ENCODE data around the gene RPH3AL.

Gene RPH3AL

DNA sequence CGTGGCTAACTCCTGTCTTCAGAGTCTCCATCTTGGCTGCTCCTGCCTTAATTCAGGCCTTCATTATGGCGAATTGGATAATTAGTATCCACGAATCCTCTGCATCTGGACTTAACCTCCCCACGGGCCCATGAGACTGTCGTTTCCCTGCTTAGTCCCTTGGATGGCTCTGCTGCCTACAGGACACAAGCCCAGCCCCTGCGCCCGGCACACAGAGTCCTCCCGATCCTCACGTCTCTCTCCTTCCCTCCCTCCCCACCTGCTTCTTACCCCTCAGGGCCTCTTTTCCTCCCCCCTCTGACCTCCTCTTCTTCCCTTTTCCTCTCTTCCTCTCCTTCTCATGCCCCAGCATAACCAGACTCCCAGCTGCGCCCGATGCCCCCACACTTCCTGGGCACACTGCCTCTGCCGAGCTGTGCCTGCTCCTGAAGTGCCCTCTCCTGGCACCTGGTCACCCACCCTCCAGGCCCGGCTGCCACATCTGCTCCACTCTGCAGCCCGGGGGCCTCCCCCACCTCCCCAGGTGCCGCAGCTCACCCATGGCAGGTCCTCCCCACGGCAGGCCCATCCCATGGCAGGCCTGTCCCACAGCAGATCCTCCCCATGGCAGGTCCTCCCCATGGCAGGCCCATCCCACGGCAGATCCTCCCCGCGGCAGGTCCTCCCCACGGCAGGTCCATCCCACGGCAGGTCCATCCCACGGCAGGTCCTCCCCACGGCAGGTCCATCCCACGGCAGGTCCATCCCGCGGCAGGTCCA lies 45.9 kb downstream of the RPH3AL start:
- TF ChIP-seq ISL1 (CRISPR knock-in tag; IDR thresholded peaks at IDR 0.05) (no peak), SNAI2 (CRISPR knock-in tag; IDR thresholded peaks at IDR 0.05) (no peak), TCF4 (CRISPR knock-in tag; IDR thresholded peaks at IDR 0.05; ENCODE audit: borderline replicate concordance) (no peak), ZNF565 (CRISPR knock-in tag; conservative IDR thresholded peaks at IDR 0.05; ENCODE audit: low read depth) (no peak), ZNF8 (CRISPR knock-in tag; IDR thresholded peaks at IDR 0.05) (no peak), GLIS3 (CRISPR knock-in tag; IDR thresholded peaks at IDR 0.05) (no peak), OSR1 (CRISPR knock-in tag; IDR thresholded peaks at IDR 0.05) (no peak), BACH2 (CRISPR knock-in tag; IDR thresholded peaks at IDR 0.05; ENCODE audit: borderline replicate concordance) (no peak), ZNF70 (CRISPR knock-in tag; IDR thresholded peaks at IDR 0.05) (no peak), ZC3H10 (CRISPR knock-in tag; IDR thresholded peaks at IDR 0.05) (no peak), TOX (CRISPR knock-in tag; IDR thresholded peaks at IDR 0.05; ENCODE audit: borderline replicate concordance) (no peak), PPARA (CRISPR knock-in tag; IDR thresholded peaks at IDR 0.05; ENCODE audit: borderline replicate concordance) (no peak), RARB (CRISPR knock-in tag; IDR thresholded peaks at IDR 0.05) (no peak), ZFP3 (CRISPR knock-in tag; IDR thresholded peaks at IDR 0.05) (no peak), CSDC2 (CRISPR knock-in tag; IDR thresholded peaks at IDR 0.05) (no peak), ARNTL (CRISPR knock-in tag; IDR thresholded peaks at IDR 0.05; ENCODE audit: borderline replicate concordance, low read depth) (no peak), ZFP30 (CRISPR knock-in tag; IDR thresholded peaks at IDR 0.05) (no peak)
- TF ChIP-seq, protein P1, sequence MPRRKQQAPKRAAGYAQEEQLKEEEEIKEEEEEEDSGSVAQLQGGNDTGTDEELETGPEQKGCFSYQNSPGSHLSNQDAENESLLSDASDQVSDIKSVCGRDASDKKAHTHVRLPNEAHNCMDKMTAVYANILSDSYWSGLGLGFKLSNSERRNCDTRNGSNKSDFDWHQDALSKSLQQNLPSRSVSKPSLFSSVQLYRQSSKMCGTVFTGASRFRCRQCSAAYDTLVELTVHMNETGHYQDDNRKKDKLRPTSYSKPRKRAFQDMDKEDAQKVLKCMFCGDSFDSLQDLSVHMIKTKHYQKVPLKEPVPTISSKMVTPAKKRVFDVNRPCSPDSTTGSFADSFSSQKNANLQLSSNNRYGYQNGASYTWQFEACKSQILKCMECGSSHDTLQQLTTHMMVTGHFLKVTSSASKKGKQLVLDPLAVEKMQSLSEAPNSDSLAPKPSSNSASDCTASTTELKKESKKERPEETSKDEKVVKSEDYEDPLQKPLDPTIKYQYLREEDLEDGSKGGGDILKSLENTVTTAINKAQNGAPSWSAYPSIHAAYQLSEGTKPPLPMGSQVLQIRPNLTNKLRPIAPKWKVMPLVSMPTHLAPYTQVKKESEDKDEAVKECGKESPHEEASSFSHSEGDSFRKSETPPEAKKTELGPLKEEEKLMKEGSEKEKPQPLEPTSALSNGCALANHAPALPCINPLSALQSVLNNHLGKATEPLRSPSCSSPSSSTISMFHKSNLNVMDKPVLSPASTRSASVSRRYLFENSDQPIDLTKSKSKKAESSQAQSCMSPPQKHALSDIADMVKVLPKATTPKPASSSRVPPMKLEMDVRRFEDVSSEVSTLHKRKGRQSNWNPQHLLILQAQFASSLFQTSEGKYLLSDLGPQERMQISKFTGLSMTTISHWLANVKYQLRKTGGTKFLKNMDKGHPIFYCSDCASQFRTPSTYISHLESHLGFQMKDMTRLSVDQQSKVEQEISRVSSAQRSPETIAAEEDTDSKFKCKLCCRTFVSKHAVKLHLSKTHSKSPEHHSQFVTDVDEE (CRISPR knock-in tag; IDR thresholded peaks at IDR 0.05): no peak
- TF ChIP-seq, protein P2, sequence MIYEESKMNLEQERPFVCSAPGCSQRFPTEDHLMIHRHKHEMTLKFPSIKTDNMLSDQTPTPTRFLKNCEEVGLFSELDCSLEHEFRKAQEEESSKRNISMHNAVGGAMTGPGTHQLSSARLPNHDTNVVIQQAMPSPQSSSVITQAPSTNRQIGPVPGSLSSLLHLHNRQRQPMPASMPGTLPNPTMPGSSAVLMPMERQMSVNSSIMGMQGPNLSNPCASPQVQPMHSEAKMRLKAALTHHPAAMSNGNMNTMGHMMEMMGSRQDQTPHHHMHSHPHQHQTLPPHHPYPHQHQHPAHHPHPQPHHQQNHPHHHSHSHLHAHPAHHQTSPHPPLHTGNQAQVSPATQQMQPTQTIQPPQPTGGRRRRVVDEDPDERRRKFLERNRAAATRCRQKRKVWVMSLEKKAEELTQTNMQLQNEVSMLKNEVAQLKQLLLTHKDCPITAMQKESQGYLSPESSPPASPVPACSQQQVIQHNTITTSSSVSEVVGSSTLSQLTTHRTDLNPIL (CRISPR knock-in tag; IDR thresholded peaks at IDR 0.05; ENCODE audit: low read depth): no peak
- TF ChIP-seq, protein P3, sequence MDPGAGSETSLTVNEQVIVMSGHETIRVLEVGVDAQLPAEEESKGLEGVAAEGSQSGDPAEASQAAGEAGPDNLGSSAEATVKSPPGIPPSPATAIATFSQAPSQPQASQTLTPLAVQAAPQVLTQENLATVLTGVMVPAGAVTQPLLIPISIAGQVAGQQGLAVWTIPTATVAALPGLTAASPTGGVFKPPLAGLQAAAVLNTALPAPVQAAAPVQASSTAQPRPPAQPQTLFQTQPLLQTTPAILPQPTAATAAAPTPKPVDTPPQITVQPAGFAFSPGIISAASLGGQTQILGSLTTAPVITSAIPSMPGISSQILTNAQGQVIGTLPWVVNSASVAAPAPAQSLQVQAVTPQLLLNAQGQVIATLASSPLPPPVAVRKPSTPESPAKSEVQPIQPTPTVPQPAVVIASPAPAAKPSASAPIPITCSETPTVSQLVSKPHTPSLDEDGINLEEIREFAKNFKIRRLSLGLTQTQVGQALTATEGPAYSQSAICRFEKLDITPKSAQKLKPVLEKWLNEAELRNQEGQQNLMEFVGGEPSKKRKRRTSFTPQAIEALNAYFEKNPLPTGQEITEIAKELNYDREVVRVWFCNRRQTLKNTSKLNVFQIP (CRISPR knock-in tag; IDR thresholded peaks at IDR 0.05; ENCODE audit: borderline replicate concordance, low read depth): no peak
- ATAC-seq: no peak

DNA sequence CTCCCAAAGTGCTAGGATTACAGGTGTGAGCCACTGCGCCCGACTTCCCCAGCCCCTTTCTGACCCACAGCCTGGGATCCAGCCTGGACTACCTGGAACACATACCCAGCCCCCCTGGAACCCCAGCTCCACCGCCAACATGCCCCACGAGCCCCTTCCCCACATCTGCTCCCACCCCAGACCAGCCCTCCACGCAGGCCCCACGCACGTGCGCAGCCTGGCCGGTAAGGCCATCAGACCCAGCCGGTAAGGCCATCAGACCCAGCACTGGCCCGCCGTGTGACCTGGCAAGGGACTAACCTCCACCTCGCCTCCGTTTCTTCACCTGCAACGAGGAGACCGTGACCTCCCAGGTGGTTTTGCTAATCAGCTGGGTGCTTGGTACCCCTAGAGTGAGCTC lies 46.5 kb downstream of the RPH3AL start:
- no peak for TF ChIP-seq GLIS3 (CRISPR knock-in tag; IDR thresholded peaks at IDR 0.05)
- no peak for TF ChIP-seq ZNF565 (CRISPR knock-in tag; conservative IDR thresholded peaks at IDR 0.05; ENCODE audit: low read depth)
- no peak for TF ChIP-seq BACH2 (CRISPR knock-in tag; IDR thresholded peaks at IDR 0.05; ENCODE audit: borderline replicate concordance)
- TF ChIP-seq ISL1 (CRISPR knock-in tag; IDR thresholded peaks at IDR 0.05): no peak
- no peak for TF ChIP-seq ZNF70 (CRISPR knock-in tag; IDR thresholded peaks at IDR 0.05)
- TF ChIP-seq ESRRG (CRISPR knock-in tag; IDR thresholded peaks at IDR 0.05): no peak
- TF ChIP-seq, protein P4, sequence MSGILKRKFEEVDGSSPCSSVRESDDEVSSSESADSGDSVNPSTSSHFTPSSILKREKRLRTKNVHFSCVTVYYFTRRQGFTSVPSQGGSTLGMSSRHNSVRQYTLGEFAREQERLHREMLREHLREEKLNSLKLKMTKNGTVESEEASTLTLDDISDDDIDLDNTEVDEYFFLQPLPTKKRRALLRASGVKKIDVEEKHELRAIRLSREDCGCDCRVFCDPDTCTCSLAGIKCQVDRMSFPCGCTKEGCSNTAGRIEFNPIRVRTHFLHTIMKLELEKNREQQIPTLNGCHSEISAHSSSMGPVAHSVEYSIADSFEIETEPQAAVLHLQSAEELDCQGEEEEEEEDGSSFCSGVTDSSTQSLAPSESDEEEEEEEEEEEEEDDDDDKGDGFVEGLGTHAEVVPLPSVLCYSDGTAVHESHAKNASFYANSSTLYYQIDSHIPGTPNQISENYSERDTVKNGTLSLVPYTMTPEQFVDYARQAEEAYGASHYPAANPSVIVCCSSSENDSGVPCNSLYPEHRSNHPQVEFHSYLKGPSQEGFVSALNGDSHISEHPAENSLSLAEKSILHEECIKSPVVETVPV (CRISPR knock-in tag; IDR thresholded peaks at IDR 0.05): no peak
- TF ChIP-seq OSR1 (CRISPR knock-in tag; IDR thresholded peaks at IDR 0.05): no peak
- TF ChIP-seq, protein P1 (CRISPR knock-in tag; IDR thresholded peaks at IDR 0.05): no peak
- TF ChIP-seq ZFP30 (CRISPR knock-in tag; IDR thresholded peaks at IDR 0.05): no peak
- no peak for TF ChIP-seq TCF4 (CRISPR knock-in tag; IDR thresholded peaks at IDR 0.05; ENCODE audit: borderline replicate concordance)
- no peak for TF ChIP-seq ARNTL (CRISPR knock-in tag; IDR thresholded peaks at IDR 0.05; ENCODE audit: borderline replicate concordance, low read depth)
- TF ChIP-seq ZNF8 (CRISPR knock-in tag; IDR thresholded peaks at IDR 0.05): no peak
- ATAC-seq: no peak
